Fibroblast of lung (primary cell): Measurements from ENCODE around the gene AP2B1. TPM values are rescaled to one million over a fixed set of nuclear protein-coding genes. Genes with fewer than 3 reads are reported as not detected.
"Not testable (repeated sequence)": the region's sequence is repeated elsewhere in the genome, so short reads cannot be mapped to it uniquely, and the experiment has no call there.

Experiments used
- DNase-seq, 2 donors: peaks; one replicate each; pipeline versions ENCODE4 v3.0.0 to v3.0.0-alpha.2; 2010; ENCODE audit warnings: low read depth in 2 of 2
- H2AFZ ChIP-seq: 2 replicates; pipeline ENCODE4 v1.5.1; 2012; ENCODE audit warnings: low read length, control low read depth, inconsistent platforms
- H3K27ac ChIP-seq: 2 replicates; pipeline ENCODE4 v1.5.1; 2011; ENCODE audit warnings: low read length, control low read depth; ENCODE audit not compliant: insufficient read depth
- H3K27me3 ChIP-seq: 2 replicates; pipeline ENCODE4 v1.5.1; 2011; ENCODE audit warnings: mild to moderate bottlenecking, low read length; ENCODE audit not compliant: control insufficient read depth, insufficient read depth
- H3K36me3 ChIP-seq: 2 replicates; pipeline ENCODE4 v1.5.1; 2011; ENCODE audit warnings: low read length; ENCODE audit not compliant: control insufficient read depth, insufficient read depth
- H3K4me1 ChIP-seq: 2 replicates; pipeline ENCODE4 v1.5.1; 2011; ENCODE audit warnings: low read length; ENCODE audit not compliant: control insufficient read depth, insufficient read depth; ENCODE audit errors: extremely low read depth
- H3K4me2 ChIP-seq: 2 replicates; pipeline ENCODE4 v1.5.1; 2011; ENCODE audit warnings: low read length, control low read depth; ENCODE audit not compliant: insufficient read depth; ENCODE audit errors: extremely low read depth
- H3K4me3 ChIP-seq, 4 experiments: fragments of 200-600 bp in 1 of 4; sonication (generic) in 1 of 4; replicated peaks in 1 of 4; 2 replicates each; pipeline ENCODE4 v1.5.1; 2011 to 2016; ENCODE audit warnings: low read length in 4 of 4, low read depth in 3 of 4, mild to moderate bottlenecking in 3 of 4, control low read depth in 2 of 4, inconsistent platforms in 1 of 4, mixed read lengths in 1 of 4; ENCODE audit not compliant: insufficient read depth in 1 of 4; ENCODE audit errors: control extremely low read depth in 1 of 4
- H3K79me2 ChIP-seq: 2 replicates; pipeline ENCODE4 v1.5.1; 2012; ENCODE audit warnings: mild to moderate bottlenecking, low read length, inconsistent platforms; ENCODE audit not compliant: control insufficient read depth, insufficient read depth
- H3K9ac ChIP-seq: 2 replicates; pipeline ENCODE4 v1.5.1; 2011; ENCODE audit warnings: mild to moderate bottlenecking, low read length, control low read depth; ENCODE audit not compliant: insufficient read depth
- H3K9me3 ChIP-seq: 2 replicates; pipeline ENCODE4 v1.5.1; 2012; ENCODE audit warnings: low read depth, low read length; ENCODE audit not compliant: control insufficient read depth, insufficient read depth
- H4K20me1 ChIP-seq: 2 replicates; pipeline ENCODE4 v1.5.1; 2011; ENCODE audit warnings: low read length; ENCODE audit not compliant: control insufficient read depth, insufficient read depth; ENCODE audit errors: extremely low read depth
- CTCF ChIP-seq, 2 donors: IDR thresholded peaks in 1 of 2; conservative IDR thresholded peaks in 1 of 2; 1 replicate in 1 of 2; 2 replicates in 1 of 2; pipeline ENCODE4 v1.5.1; 2011 to 2012; ENCODE audit warnings: low read length in 2 of 2, control low read depth in 1 of 2, inconsistent platforms in 1 of 2, low read depth in 1 of 2, mild to moderate bottlenecking in 1 of 2
- EZH2 ChIP-seq: IDR thresholded peaks from 2 replicates; pipeline ENCODE4 v1.5.1; 2012; ENCODE audit warnings: low read length, control low read depth, mild to moderate bottlenecking; ENCODE audit errors: missing control alignments
- polyA plus RNA-seq, 2 donors: library from polyadenylated mRNA; depleted of rRNA in 1 of 2; stranded (reverse) in 1 of 2; unstranded in 1 of 2; fragments of >200 nt; gene quantifications; 2 replicates each; pipeline ENCODE4 v1.2.1, GENCODE V29; 2011 to 2012; ENCODE audit warnings: missing spikeins in 1 of 2
- total RNA-seq: library from RNA; depleted of rRNA; stranded (reverse); fragments of >200 nt; gene quantifications from 2 replicates; pipeline ENCODE4 v1.2.1, GENCODE V29; 2014

Gene AP2B1
- total and polyA plus RNA-seq, 2 donors (not counting 1 experiment from before 2014, with no cell fraction given), result 109 to 236 TPM

DNA sequence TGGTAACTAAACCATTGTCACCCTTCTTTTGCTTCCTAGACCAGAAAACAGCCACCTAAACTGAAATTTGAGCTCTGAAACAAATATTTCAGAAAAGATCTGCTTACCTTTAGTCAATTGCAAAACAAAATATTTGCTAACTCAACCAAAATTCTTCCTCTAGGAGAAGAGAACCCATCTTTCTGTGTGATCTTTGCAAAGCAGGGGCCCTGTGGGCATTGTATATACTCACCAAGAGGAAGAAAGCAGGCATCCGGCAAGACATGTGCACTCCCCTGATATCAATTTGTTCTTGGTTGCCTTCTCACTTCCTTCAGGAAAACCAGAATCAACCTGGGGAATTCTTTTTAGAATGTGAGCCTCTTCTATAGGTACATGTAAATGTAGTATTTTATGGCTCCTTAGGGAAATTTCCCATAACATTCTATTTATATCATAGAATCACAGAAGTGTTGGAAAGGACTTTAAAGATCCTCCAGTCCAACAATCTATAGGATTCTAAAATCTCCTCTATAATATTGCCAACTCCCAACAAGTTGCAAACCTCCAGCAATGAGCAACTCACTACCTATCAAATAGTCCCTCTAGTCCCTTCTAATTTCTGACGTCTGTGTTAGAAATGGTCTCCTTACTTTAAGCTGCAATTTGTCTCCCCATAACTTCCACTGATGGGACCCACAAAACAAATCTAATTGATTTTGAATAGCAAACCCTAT lies 27.5 kb upstream of the AP2B1 start:
- Histone ChIP-seq H3K27ac (no peak overlapping the region), H3K27me3 (peaks cover 12% of the 10 kb centered on the region), H3K4me2 (no peak overlapping the region), H3K36me3 (no peaks in the 10 kb centered on the region), H3K4me3 (no peak overlapping the region), H3K79me2 (no peaks in the 10 kb centered on the region), H2AFZ (no peak overlapping the region), H3K9ac (no peak overlapping the region), H3K4me1 (no peaks in the 10 kb centered on the region), H4K20me1 (no peaks in the 10 kb centered on the region), H3K9me3 (no peaks in the 10 kb centered on the region)
- no peak for DNase-seq
- TF ChIP-seq EZH2, result no peak

DNA sequence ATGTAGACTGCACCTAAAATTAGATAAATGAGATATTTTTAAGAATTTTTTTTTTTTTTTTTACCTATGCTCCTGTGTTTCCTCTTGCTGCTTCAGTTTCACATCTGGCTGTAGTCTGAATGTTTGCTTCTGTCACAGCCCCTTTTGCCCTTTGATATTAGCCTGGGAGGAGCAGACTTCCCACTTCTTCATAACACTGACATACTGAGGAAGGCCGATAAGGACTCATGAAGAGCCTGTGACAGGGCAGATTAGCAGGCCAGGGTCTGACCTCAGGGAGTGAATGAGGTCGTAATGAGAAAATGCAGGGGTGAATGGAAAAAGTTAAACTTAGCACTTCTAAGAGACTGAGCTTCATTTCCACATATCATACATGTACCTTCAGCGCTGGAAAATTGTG lies 26.4 kb upstream of the AP2B1 start, which contains the start of gene SLFN14:
Gene SLFN14 (minus strand): TSS at position 117 of the 400 bp plus-strand sequence. CDS start 2,757 bp downstream, outside the sequence.
- H3K9me3 ChIP-seq, result no peaks in the 10 kb centered on the region
- no peak within 1 kb of the TSS for H3K4me3 ChIP-seq
- no peak for DNase-seq
- TF ChIP-seq CTCF (conservative IDR thresholded peaks at IDR 0.05 in 1 of 2, IDR thresholded peaks at IDR 0.05 in 1 of 2; ENCODE audit: low read depth in 1 of 2, low read length in 2 of 2), result no peak
- H3K27me3 ChIP-seq, result peaks cover 15% of the 10 kb centered on the region
- no peak within 1 kb of the TSS for H2AFZ ChIP-seq
- no peak within 1 kb of the TSS for H3K9ac ChIP-seq
- H4K20me1 ChIP-seq, result no peaks in the 10 kb centered on the region
- H3K79me2 ChIP-seq, result no peaks in the 10 kb centered on the region
- no peaks in the 10 kb centered on the region for H3K4me1 ChIP-seq
- H3K27ac ChIP-seq, result no peak within 1 kb of the TSS
- no peaks in the 10 kb centered on the region for H3K36me3 ChIP-seq
- no peak within 1 kb of the TSS for H3K4me2 ChIP-seq

DNA sequence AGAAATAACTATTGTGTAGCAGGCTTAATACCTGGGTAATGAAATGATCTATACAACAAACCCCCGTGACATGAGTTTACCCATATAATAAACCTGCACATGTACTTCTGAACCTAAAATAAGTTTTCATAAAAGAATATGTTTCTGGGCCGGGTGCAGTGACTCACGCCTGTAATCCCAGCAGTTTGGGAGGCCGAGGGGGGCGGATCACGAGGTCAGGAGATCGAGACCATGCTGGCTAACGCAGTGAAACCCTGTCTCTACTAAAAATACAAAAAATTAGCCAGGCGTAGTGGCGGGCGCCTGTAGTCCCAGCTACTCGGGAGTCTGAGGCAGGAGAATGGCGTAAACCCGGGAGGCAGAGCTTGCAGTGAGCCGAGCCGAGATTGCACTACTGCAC lies 23.9 kb upstream of the AP2B1 start:
- H4K20me1 ChIP-seq, DNase-seq, H3K36me3 ChIP-seq, H3K79me2 ChIP-seq, H2AFZ ChIP-seq, H3K27me3 ChIP-seq, H3K9me3 ChIP-seq, H3K4me2 ChIP-seq, H3K27ac ChIP-seq, H3K4me3 ChIP-seq, H3K4me1 ChIP-seq, H3K9ac ChIP-seq: not testable (repeated sequence)

- Histone ChIP-seq H3K4me1 (no peaks in the 10 kb centered on the region), H3K27me3 (peaks cover 3% of the 10 kb centered on the region), H3K4me3 (peak overlapping the region in 1 of 4 experiments; percentile 100), H3K27ac (no peak overlapping the region), H3K79me2 (peaks cover 25% of the 10 kb centered on the region), H2AFZ (no peak overlapping the region), H4K20me1 (no peaks in the 10 kb centered on the region), H3K36me3 (no peaks in the 10 kb centered on the region), H3K9me3 (no peaks in the 10 kb centered on the region), H3K4me2 (no peak overlapping the region), H3K9ac (no peak overlapping the region)
- TF ChIP-seq EZH2, result no peak
- TF ChIP-seq CTCF (conservative IDR thresholded peaks at IDR 0.05 in 1 of 2, IDR thresholded peaks at IDR 0.05 in 1 of 2; ENCODE audit: low read depth in 1 of 2, low read length in 2 of 2), result no peak
- no peak for DNase-seq
These were observed 20.2 kb upstream of the AP2B1 start for GRCh38 chr17:35566968-35567367.
